Measurements from ENCODE around the gene EMILIN3.

EMILIN3 gene

GRCh38 chr20:41376349-41376748 is 9.7 kb upstream of the EMILIN3 start:
- H3K27me3 ChIP-seq = no peaks in the 10 kb centered on the region
- no peaks in the 10 kb centered on the region for H3K36me3 ChIP-seq
- peaks cover 17% of the 10 kb centered on the region for H3K4me1 ChIP-seq
- TF ChIP-seq CTCF (IDR thresholded peaks at IDR 0.05; ENCODE audit: low read depth, low read length) = no peak
- no peak for DNase-seq
- H3K9me3 ChIP-seq = no peaks in the 10 kb centered on the region
- no peak overlapping the region for H3K4me3 ChIP-seq (ENCODE audit: low read depth, low read length)

- H3K27me3 ChIP-seq = no peaks in the 10 kb centered on the region
- TF ChIP-seq CTCF (IDR thresholded peaks at IDR 0.05; ENCODE audit: low read depth, low read length) = no peak
- H3K4me3 ChIP-seq (ENCODE audit: low read depth, low read length) = no peak overlapping the region
- H3K36me3 ChIP-seq = no peaks in the 10 kb centered on the region
- DNase-seq = no peak
- peaks cover 17% of the 10 kb centered on the region for H3K4me1 ChIP-seq
- no peaks in the 10 kb centered on the region for H3K9me3 ChIP-seq
Observed at GRCh38 chr20:41375846-41376245, 9.2 kb upstream of the EMILIN3 start.

GRCh38 chr20:41373931-41374920 is 7.6 kb upstream of the EMILIN3 start:
- TF ChIP-seq CTCF (IDR thresholded peaks at IDR 0.05; ENCODE audit: low read depth, low read length) = no peak
- DNase-seq = peak; percentile 34
- H3K4me3 ChIP-seq (ENCODE audit: low read depth, low read length) = no peak overlapping the region
- H3K4me1 ChIP-seq = peaks cover 17% of the 10 kb centered on the region
- H3K36me3 ChIP-seq = no peaks in the 10 kb centered on the region
- H3K9me3 ChIP-seq = no peaks in the 10 kb centered on the region
- H3K27me3 ChIP-seq = no peaks in the 10 kb centered on the region

- DNase-seq = no peak
- Histone ChIP-seq H3K4me1 (peaks cover 17% of the 10 kb centered on the region), H3K27me3 (no peaks in the 10 kb centered on the region), H3K4me3 (ENCODE audit: low read depth, low read length) (no peak overlapping the region), H3K36me3 (no peaks in the 10 kb centered on the region), H3K9me3 (no peaks in the 10 kb centered on the region)
- TF ChIP-seq CTCF (IDR thresholded peaks at IDR 0.05; ENCODE audit: low read depth, low read length) = no peak
Observed at GRCh38 chr20:41373251-41373783, 6.7 kb upstream of the EMILIN3 start.

GRCh38 chr20:41371371-41371770 is 4.8 kb upstream of the EMILIN3 start:
- no peak for DNase-seq

More at GRCh38 chr20:41371371-41371770, 4.8 kb upstream of the EMILIN3 start:
- H3K9me3 ChIP-seq = no peaks in the 10 kb centered on the region
- peaks cover 12% of the 10 kb centered on the region for H3K27me3 ChIP-seq
- no peaks in the 10 kb centered on the region for H3K36me3 ChIP-seq
- no peak overlapping the region for H3K4me3 ChIP-seq (ENCODE audit: low read depth, low read length)
- peaks cover 17% of the 10 kb centered on the region for H3K4me1 ChIP-seq
- no peak for TF ChIP-seq CTCF (IDR thresholded peaks at IDR 0.05; ENCODE audit: low read depth, low read length)

Measured in BE2C (cell line).